Choroid plexus epithelial cell (primary cell): ENCODE data around the gene NUP188.
A peak's percentile ranks its signal among the peaks of the same experiment; 100 is the strongest.

Source experiments
- DNase-seq: peaks from one replicate; pipeline ENCODE4 v3.0.0-alpha.2; 2010; ENCODE audit warnings: low read depth
- H3K4me3 ChIP-seq: 2 replicates; pipeline ENCODE4 v1.5.1; 2011; ENCODE audit warnings: low read depth, mild to moderate bottlenecking, control low read depth, low read length, moderate library complexity
- CTCF ChIP-seq: conservative IDR thresholded peaks from 2 replicates; pipeline ENCODE4 v1.5.1; 2011; ENCODE audit warnings: low read depth, mild to moderate bottlenecking, control low read depth, inconsistent platforms, low read length, moderate library complexity

Gene NUP188

GRCh38 chr9:129036923-129037766 lies 89.6 kb downstream of the NUP188 start:
- no peak for TF ChIP-seq CTCF
- no peak for DNase-seq
- H3K4me3 ChIP-seq = peak overlapping the region; percentile 98

- no peak for DNase-seq
- H3K4me3 ChIP-seq = peak overlapping the region; percentile 98
- no peak for TF ChIP-seq CTCF
Measured at GRCh38 chr9:129037767-129038098, 90.2 kb downstream of the NUP188 start.

- no peak for TF ChIP-seq CTCF
- DNase-seq = no peak
- H3K4me3 ChIP-seq = peak overlapping the region; percentile 98
Measured at GRCh38 chr9:129038109-129038852, 90.8 kb downstream of the NUP188 start.

- no peak for TF ChIP-seq CTCF
- no peak for DNase-seq
- no peak overlapping the region for H3K4me3 ChIP-seq
Measured at GRCh38 chr9:129040113-129040643, 92.7 kb downstream of the NUP188 start.

GRCh38 chr9:129042016-129042415 lies 94.5 kb downstream of the NUP188 start:
- no peak overlapping the region for H3K4me3 ChIP-seq
- DNase-seq = no peak
- no peak for TF ChIP-seq CTCF

GRCh38 chr9:129052592-129052991 lies 105.1 kb downstream of the NUP188 start:
- no peak for TF ChIP-seq CTCF
- DNase-seq = peak; percentile 8
- no peak overlapping the region for H3K4me3 ChIP-seq
